Gastrocnemius medialis (tissue), 4 donors: ENCODE measurements around the gene ARL8B.

Experiments used
- CTCF ChIP-seq, 5 experiments: fragments of 450-650 bp in 3 of 5; fragments of 200-600 bp in 2 of 5; sonication (generic) in 2 of 5; IDR thresholded peaks in 4 of 5; conservative IDR thresholded peaks in 1 of 5; 1 replicate in 4 of 5; 2 replicates in 1 of 5; pipeline ENCODE4 v1.5.1; 2016 to 2019; ENCODE audit warnings: antibody characterized with exemption in 5 of 5, mild to moderate bottlenecking in 3 of 5, moderate library complexity in 3 of 5
- POLR2A ChIP-seq, 2 donors: fragments of 450-650 bp; IDR thresholded peaks; one replicate each; pipeline ENCODE4 v1.6.1; 2017; ENCODE audit warnings: antibody characterized with exemption in 2 of 2, mild to moderate bottlenecking in 2 of 2, moderate library complexity in 2 of 2

GRCh38 chr3:5202222-5202621 lies 80.1 kb downstream of the ARL8B start:
- TF ChIP-seq CTCF (IDR thresholded peaks at IDR 0.05 in 4 of 5, conservative IDR thresholded peaks at IDR 0.05 in 1 of 5), result no peak
- TF ChIP-seq POLR2A (IDR thresholded peaks at IDR 0.05), result no peak
